GM19023 (cell line): ENCODE results near the gene SYNE2.
"Not testable (repeated sequence)": the region's sequence is repeated elsewhere in the genome, so short reads cannot be mapped to it uniquely, and the experiment has no call there.

Source experiments
- ATAC-seq: cut with Tn5 transposase; IDR thresholded peaks from one replicate; pipeline ENCODE4 v1.9.1; 2021; ENCODE audit warnings: mild to moderate bottlenecking, moderate library complexity; ENCODE audit not compliant: unreplicated experiment

SYNE2 gene

DNA sequence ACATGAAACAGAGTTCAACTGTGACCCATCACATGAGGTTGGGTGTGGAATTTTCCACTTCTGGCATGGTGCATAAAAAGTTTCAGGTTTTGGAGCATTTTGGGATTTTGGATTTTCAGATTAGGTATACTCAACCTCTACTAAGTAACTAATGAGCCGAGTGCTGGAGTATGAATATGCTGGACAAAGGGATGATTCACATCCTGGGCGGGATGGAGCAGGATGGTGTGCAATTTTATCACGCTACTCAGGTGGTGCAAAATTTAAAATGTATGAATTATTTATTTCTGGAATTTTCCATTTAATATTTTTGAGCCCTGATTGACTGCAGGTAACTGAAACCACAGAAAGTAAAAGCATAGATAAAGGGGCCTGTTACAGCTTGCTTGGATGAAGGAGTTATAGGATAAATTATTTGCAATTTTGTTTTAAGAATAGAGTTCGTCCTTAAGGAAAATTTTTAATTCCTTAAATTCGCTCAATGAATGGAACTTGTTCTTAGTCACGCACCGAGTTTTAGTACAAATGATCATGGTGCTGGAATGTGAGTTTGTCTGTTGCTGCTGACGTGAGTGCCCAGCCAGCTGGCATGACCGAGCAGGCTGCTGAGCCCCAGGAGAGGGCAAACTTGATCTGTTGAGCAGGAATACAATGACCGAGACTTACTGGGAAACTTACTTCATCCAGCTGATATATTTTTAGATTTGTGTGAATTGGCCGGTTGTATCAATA lies 265.0 kb downstream of the SYNE2 start:
- no peak for ATAC-seq

DNA sequence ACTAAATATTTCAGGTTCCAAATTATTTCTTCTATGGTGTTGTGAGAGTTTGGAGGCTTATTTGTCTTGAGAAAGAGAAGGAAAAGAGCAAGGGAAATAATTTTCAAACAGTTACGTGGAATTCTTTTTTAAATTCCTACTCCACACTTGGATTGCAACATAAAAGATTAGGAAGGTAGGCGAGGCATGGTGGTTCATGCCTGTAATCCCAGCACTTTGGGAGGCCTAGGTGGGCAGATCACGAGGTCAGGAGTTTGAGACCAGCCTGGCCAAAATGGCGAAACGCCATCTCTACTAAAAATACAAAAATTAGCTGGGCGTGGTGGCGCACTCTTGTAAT lies 265.6 kb downstream of the SYNE2 start:
- not testable (repeated sequence) for ATAC-seq

DNA sequence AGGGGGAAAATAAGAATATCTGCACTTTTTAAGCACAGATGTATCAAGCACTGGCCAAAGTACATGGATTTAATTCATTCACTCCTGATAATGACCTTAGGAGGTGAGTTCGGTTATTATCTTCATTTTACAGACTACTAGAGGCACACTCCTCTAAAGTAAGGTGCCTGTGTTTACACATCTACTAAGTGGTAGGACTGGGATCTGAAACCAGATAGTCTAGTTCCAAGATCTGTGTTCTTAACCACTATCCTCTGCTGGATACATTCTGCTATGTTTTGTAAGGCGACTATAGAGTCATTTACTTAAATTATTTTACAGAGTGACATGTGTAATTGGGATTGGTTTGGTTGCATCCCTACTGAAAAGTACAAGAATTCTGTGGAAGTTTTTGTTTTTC lies 266.1 kb downstream of the SYNE2 start:
- ATAC-seq = no peak

DNA sequence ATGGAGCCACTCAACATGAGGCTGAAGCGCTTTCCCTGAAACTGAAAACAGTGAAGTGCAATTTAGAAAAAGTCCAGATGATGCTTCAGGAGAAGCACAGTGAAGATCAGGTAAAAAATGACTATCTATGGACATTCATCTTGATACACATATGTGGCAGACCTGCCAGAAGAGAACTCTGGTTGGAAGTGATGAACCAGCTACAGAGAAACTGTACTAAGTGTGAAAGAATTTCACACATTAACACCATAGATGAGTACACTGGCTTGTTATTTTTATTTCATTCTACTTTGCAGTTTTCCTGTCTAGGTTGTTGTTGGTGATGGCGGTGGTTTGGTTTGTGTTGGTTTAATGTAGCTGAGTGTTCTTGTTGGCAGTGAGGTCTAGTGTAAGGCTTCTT lies 266.7 kb downstream of the SYNE2 start:
- ATAC-seq = no peak

DNA sequence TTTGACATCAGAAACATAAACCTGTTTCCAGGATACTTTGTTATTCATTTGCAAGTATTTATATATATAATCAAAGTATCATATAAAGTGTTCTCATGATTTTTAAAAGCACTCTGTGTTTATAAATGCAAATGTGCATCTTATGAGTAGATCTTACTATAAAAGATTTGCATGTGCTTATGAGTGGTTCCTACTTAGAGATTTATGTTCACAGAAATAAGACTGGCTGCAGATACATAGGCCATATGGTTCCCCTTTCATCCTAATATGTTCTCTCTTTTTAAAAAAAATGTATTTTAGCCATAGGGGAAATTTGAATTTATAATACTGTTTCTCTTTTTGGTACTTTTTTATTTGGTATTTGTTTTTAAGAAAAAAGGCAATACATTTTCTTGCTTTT lies 267.2 kb downstream of the SYNE2 start:
- ATAC-seq = no peak

DNA sequence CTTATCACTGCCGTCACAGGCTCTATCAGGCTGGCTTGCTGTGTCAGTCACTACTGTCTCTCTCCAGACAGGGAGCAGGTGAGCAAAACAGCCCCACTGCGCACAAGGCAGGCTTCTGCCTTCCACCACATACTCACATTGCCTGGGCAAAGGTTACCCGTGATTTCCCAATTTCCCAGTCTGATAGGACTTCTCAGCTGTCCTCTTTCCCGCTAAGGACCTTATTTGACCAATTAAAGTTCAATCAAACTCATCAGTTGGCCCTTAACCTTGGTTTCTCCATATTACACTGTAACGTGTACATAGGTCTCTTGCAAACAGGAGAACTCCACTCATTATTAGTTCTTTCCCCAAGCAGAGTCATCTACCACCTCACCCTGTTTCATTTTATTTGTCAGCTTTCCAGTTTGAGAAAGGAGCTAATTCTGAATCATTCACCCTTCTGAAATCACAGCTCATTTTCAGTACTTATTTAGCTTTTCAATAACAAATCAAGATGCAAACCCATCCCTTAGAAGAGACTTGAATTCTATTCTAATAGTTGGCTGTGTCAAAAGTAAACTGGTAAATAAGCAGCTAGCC lies 270.5 kb downstream of the SYNE2 start:
- ATAC-seq = no peak

DNA sequence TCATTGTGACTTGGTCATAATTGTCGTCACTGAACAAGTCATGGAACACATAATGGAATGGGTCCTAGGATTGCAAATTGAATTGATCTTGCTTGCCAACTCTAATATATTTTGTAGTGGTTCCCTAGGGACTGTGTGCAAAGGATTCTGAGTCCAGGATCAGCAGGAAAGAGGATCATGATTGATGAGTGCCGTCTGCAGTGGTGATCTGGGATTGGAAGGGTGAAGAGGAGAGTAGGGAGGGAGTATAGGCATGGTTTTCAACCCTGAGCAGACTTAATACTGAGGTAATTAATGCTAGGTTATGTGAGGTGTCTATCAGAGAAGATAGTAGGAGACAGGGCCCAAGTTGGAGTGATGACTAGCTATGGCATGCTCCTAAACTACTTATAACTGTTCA lies 272.5 kb downstream of the SYNE2 start:
- ATAC-seq = no peak

DNA sequence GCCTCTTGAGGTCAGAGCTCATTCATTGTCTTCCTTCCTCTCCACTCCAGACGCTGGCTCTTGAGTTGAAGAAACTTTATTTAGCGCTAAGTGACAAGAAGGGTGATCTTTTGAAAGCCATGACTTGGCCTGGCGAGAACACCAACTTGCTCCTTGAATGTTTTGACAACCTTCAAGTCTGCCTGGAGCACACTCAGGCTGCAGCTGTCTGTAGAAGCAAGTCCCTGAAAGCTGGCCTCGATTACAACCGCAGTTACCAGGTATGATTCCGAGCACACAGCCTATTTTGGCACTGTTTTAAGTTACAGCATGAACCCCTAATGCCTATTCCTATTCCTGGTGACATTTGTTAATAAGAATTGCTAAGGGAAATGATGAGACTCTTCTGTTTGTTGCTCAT lies 273.7 kb downstream of the SYNE2 start:
- no peak for ATAC-seq

DNA sequence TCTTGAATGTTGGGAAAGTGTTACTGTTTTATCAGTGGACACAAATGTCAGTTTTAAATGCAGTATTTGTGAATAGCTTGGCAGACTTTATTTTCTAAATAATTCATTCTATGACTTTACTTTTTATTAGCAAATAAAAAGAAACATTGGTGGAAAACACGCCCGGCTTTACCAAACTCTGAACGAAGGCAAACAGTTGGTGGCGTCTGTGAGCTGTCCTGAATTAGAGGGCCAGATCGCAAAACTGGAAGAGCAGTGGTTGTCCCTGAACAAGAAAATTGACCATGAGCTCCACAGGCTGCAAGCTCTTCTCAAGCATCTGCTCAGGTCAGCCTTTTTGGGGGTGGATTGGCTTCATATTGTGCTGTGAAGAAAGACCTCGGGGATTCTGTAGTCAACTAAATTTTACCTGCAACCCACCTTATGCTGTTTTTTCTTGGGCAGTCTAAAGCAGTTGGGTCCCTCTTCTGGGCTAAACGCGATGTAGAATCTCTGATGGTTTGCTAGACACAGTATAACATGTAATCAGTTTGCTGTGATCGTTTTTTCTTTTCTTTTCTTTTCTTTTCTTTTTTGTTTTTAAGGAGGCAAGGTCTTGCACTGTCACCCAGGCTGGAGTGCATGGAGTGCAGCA lies 285.0 kb downstream of the SYNE2 start:
- no peak for ATAC-seq

DNA sequence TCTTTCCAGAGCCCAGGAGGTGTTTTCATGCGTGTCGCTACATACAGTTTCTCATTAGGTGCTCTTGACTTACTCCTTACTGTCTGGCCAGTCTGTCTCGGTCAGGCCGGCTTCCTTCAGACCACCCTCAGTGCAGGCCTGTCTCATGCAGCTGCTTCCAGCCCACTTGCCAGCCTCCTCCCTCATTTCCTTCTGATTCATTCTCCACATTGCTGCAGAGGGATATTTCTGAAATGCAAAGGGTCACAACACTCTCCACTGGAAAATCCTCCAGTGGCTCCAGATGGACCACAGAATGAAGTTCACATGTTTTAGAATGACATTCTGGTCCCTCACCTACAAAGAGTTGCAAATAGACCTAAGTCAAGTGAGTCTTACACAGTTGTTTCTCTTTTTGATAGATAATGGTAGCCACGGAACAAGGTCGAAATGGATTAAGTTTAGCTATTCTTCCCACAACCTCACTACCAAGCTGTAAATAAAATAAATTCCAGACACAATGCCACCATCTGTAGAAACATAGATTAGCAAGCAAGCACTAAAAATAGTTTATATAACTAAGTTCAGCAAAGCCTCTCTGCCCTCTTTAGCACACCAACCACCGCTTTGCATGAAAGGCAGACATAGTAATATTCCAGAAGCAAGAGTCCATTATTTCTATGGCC lies 294.5 kb downstream of the SYNE2 start:
- ATAC-seq = no peak

DNA sequence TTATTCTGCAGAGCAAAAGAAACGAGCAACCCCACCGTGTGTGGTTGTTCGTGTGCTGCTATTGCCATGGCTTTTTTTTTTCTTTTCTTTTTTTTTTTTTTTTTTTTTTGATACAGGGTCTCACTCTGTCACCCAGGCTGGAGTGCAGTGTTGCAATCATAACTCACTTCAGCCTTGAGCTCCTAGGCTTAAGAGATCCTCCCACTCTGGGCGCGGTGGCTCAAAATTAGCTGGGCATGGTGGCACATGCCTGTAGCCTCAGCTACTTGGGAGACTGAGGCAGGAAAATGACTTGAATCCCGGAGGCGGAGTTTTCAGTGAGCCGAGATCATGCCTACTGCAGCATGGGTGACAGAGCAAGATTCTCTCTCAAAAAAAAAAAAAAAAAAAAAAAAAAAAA lies 297.1 kb downstream of the SYNE2 start:
- ATAC-seq = no peak

DNA sequence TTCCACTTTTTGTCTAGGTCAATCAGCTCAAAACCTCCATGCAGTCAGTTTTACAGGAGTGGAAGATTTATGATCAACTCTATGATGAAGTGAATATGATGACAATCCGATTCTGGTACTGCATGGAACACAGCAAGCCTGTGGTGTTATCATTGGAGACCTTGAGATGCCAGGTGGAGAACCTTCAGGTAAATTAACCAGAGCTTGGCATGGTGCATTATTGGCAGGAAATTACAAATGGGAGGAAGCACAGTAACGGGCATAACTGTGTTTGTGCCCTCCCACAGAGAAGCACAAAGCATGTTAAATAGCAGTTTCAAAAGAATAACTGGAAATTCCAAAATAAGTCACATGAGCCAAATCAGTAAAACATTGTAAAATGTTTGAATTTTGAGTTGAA lies 305.8 kb downstream of the SYNE2 start:
- no peak for ATAC-seq

DNA sequence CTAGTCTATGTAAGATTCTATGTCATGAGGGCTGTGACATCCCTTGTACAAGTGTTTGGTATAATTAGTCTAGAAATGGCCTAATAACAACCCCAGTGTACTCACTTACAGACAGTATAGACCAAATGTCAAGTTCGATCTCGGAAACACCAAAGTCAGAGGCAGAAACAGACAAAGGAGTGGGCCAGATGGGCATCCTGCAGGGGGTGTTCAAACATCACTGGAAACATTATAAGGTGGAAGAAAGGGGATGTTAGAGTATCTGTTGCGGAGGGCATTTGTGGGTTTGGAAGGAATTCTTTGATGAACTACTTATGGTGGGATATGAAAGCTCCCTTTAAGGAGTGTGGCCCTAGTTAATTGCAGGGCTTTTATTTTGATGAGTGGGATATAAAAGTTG lies 306.8 kb downstream of the SYNE2 start:
- ATAC-seq = no peak

DNA sequence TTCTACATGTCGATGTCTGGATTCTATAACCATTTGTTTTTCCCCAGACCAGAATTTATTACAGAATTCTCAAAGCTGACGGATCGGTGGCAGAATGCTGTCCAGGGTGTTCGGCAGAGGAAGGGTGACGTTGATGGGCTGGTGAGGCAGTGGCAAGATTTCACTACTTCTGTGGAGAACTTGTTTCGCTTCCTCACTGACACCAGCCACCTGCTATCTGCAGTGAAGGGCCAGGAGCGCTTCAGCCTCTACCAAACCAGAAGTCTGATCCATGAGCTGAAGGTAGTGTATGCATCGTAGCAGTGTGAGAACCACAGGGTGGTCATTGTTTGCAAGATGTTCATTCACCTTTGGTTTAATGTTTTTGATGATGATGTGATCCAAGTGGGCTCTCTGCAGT lies 317.4 kb downstream of the SYNE2 start:
- no peak for ATAC-seq

DNA sequence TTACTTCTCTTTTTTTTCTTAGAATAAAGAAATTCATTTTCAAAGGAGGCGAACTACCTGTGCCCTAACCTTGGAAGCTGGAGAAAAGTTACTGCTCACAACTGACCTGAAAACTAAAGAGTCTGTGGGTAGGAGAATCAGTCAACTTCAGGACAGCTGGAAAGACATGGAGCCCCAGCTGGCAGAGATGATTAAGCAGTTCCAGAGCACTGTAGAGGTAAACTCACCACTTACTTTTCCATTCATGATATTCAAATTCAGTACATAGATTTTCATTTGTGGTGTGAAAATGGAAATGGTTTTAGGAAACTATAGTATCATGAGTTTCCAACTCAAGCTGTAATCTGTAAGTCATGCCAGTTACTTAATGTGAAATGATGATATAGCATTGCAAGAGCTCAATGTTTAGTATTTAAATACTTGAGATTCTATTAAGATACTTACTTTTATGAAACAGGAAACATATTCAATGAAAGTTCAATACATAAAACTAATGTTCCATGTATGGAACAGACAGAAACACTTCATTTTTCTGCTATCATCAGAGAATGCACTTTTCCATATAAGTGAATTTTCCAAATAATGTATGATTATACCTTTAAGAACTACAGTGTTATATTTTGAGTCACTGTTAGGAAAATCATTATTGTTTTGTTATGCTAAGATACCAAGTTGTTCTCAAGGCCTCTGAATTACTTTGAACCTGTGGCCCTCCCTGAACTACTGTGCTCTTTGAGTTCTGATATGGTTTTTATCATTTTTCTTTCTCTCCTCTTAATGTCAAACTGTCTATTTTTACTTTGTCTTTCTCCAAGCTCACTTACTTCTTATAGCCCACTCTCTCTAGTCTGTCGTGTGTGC lies 322.3 kb downstream of the SYNE2 start:
- ATAC-seq = no peak

DNA sequence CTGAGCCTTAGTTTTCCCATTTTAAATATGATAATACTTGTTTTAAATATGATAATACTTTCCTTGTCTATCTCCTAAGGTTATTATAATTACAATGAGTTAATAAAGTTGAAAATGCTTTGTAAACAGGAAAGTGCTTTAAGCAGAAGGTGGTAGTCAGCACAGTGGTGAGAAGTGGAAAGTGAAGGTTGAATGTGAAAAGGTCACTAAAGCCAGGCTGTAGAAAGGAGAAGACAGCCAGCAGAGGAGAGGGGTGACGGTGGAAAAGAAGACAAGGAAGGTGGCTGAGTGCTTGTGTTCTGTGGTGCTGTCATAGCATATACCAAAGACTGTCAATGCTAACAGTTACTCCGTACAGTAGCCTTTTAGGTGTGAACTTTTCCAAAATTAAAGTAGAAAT lies 323.5 kb downstream of the SYNE2 start:
- no peak for ATAC-seq

DNA sequence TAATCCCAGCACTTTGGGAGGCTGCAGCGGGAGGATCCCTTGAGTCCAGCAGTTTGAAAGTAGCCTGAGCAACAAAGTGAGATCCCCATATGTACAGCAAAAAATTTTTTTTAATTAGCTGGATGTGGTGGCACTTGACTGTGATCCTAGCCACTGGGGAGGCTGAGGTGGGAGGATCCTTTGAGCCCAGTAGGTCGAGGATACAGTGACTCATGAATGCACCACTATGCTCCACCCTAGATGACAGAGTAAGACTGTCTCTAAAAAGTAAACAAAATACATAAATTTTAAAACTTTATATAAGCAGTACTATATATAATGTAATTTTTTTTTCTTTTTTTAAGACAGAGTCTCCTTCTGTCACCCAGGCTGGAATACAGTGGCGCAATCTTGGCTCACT lies 326.0 kb downstream of the SYNE2 start:
- ATAC-seq = no peak

DNA sequence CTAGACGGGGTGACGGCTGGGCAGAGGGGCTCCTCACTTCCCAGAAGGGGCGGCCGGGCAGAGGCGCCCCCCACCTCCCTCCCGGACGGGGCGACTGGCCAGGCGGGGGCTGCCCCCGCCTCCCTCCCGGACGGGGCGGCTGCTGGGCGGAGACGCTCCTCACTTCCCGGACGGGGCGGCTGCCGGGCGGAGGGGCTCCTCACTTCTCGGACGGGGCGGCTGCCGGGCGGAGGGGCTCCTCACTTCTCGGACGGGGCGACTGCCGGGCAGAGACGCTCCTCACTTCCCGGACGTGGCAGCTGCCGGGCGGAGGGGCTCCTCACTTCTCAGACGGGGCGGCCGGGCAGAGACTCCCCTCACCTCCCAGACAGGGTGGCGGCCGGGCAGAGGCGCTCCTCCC lies 330.1 kb downstream of the SYNE2 start:
- not testable (repeated sequence) for ATAC-seq

DNA sequence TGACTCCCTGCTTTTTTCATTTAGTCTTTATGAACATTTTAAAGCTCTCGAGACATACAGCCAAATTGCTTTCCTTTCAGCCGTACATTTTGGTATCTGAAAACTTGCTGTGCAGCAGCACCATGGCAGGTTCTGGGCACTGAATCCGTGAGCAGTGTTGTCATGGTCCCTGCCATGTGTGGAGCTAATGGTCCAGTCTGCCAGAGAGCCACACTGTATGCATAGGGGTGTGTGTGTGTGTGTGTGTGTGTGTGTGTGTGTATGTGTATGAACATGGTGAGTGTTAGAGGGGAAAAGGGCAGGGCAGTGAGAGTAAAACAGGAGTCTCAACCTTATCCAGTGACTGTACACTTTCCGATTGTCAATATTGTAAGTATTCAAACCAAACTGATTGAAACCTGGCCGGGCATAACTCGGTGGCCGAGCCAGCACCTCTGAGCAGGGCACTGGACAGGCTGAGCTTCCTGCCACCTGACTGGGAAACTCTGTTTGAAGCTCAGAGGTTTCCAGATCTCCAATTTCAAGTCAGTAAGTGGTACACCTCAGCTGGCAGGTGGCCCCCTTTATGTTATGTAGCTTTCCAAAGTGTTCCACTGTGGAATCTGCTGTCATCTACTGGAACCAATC lies 331.4 kb downstream of the SYNE2 start:
- no peak for ATAC-seq

DNA sequence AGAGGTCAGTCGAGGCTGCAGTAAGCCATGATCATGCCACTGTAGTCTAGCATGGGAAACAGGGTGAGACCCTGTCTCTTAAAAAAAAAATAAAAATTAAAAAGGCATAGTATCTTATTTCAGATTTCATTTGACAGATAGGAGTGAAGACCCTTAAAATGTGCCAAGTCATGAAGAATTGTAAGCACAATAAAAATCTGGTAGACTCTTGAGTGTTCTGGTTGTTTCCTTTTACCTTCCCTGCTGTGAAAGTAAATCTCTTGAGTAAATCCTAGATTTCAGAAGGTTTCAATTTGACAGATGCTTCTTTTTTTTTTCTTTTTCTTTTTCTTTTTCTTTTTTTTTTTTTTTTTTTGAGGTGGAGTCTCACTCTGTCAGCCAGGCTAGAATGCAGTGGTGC lies 332.4 kb downstream of the SYNE2 start:
- no peak for ATAC-seq
